T-cell (primary cell): Measurements from ENCODE around the gene SYNGR3. TPM values are rescaled to one million over a fixed set of nuclear protein-coding genes. Genes with fewer than 3 reads are reported as not detected.

ENCODE experiments used
- ATAC-seq, 4 experiments: fragments of 200-7000 bp in 3 of 4; fragments of 150-1000 bp in 1 of 4; cut with Tn5 transposase; replicated peaks in 1 of 4; 1 replicate in 3 of 4; 2 replicates in 1 of 4; pipeline ENCODE4 v1.10.0; 2021; ENCODE audit warnings: moderate library complexity in 3 of 4, mild to moderate bottlenecking in 2 of 4, moderate number of reproducible peaks in 1 of 4
- CTCF ChIA-PET, 2 donors: fragments of 300-600 bp; sonication (Branson Sonifier 250); formaldehyde crosslinking; loops; one replicate each; lab custom pipeline; 2022; ENCODE audit warnings: antibody characterized with exemption in 2 of 2; lab: Charles Lee
- POLR2A ChIA-PET, 2 donors: fragments of 300-600 bp; sonication (Branson Sonifier 250); formaldehyde crosslinking; loops; one replicate each; lab custom pipeline; 2022; ENCODE audit warnings: antibody characterized with exemption in 2 of 2; lab: Charles Lee
- DNase-seq, 35 experiments: peaks; one replicate each; pipeline versions ENCODE4 v3.0.0 to v3.0.0-alpha.2; 2013 to 2023
- H3K27ac ChIP-seq: one replicate; pipeline ENCODE4 v1.5.1; 2013; ENCODE audit warnings: low read length
- H3K27me3 ChIP-seq, 2 experiments: replicated peaks in 1 of 2; 1 replicate in 1 of 2; 2 replicates in 1 of 2; pipeline versions ENCODE4 v1.6.1 to v1.7.0; 2013; ENCODE audit warnings: low read length in 1 of 2, mixed read lengths in 1 of 2; ENCODE audit not compliant: control insufficient read depth in 2 of 2, insufficient read depth in 2 of 2; ENCODE audit errors: extremely low read depth in 1 of 2
- H3K36me3 ChIP-seq, 2 donors: 1 replicate in 1 of 2; 2 replicates in 1 of 2; pipeline versions ENCODE4 v1.6.1 to v1.7.0; 2013; ENCODE audit warnings: low read length in 1 of 2; ENCODE audit not compliant: control insufficient read depth in 2 of 2, insufficient read depth in 1 of 2; ENCODE audit errors: extremely low read depth in 1 of 2
- H3K4me1 ChIP-seq, 2 experiments: 1 replicate in 1 of 2; 2 replicates in 1 of 2; pipeline versions ENCODE4 v1.6.1 to v1.7.0; 2013; ENCODE audit warnings: low read length in 2 of 2, mixed read lengths in 1 of 2; ENCODE audit not compliant: insufficient read depth in 2 of 2, control insufficient read depth in 1 of 2; ENCODE audit errors: extremely low read depth in 1 of 2
- H3K4me3 ChIP-seq, 2 donors: 1 replicate in 1 of 2; 2 replicates in 1 of 2; pipeline versions ENCODE4 v1.5.1 to v1.7.0; 2013; ENCODE audit warnings: mild to moderate bottlenecking in 2 of 2, low read length in 1 of 2, moderate library complexity in 1 of 2; ENCODE audit not compliant: control insufficient read depth in 1 of 2; ENCODE audit errors: extremely low read depth in 1 of 2
- H3K9me3 ChIP-seq: 2 replicates; pipeline ENCODE4 v1.7.0; 2013
- H3K27ac Mint-ChIP-seq, 2 donors: one replicate each; pipeline ENCODE4 v1.8.0; 2020 to 2021; ENCODE audit warnings: mild to moderate bottlenecking in 2 of 2, mixed read lengths in 2 of 2
- H3K27me3 Mint-ChIP-seq, 2 donors: one replicate each; pipeline ENCODE4 v1.8.0; 2021 to 2022; ENCODE audit warnings: mixed read lengths in 2 of 2
- H3K36me3 Mint-ChIP-seq: one replicate; pipeline ENCODE4 v1.8.0; 2021; ENCODE audit warnings: mixed read lengths
- H3K4me1 Mint-ChIP-seq, 3 donors: one replicate each; pipeline ENCODE4 v1.8.0; 2020 to 2022; ENCODE audit warnings: mixed read lengths in 3 of 3, mild to moderate bottlenecking in 1 of 3
- H3K4me3 Mint-ChIP-seq, 3 donors: one replicate each; pipeline ENCODE4 v1.8.0; 2020 to 2022; ENCODE audit warnings: mild to moderate bottlenecking in 3 of 3, mixed read lengths in 3 of 3, moderate library complexity in 3 of 3
- H3K9me3 Mint-ChIP-seq, 3 donors: one replicate each; pipeline ENCODE4 v1.8.0; 2020 to 2022; ENCODE audit warnings: mixed read lengths in 3 of 3
- WGBS: methylation state at CpG from one replicate; pipeline ENCODE4 v1.1.5; 2013; ENCODE audit warnings: missing lambda C conversion rate; ENCODE audit not compliant: insufficient coverage; 5-methylcytosine and 5-hydroxymethylcytosine counted together
- total RNA-seq, 35 experiments: library from RNA in 6 of 35; stranded (reverse) in 6 of 35; fragments of 120-200 nt in 1 of 35; gene quantifications; one replicate each; pipeline versions ENCODE4 v1.2.1 to v1.2.4 and lab custom pipeline; 2013 to 2026

Gene SYNGR3
- total RNA-seq, 5 donors from 2014 or later (not counting 1 experiment from before 2014, with no cell fraction given) = 1.1 to 5.7 (median 1.7) TPM

GRCh38 chr16:1997494-1998359 lies 8.0 kb downstream of the SYNGR3 start:
- no peaks in the 10 kb centered on the region for H3K27me3 Mint-ChIP-seq
- POLR2A ChIA-PET = no interaction called here
- Histone ChIP-seq H3K4me3 (no peak overlapping the region), H3K36me3 (peaks cover 21 to 52% of the 10 kb centered on the region in 2 donors), H3K9me3 (no peaks in the 10 kb centered on the region), H3K4me1 (peaks cover 0 to 4% of the 10 kb centered on the region in 2 experiments), H3K27me3 (no peaks in the 10 kb centered on the region), H3K27ac (no peak overlapping the region)
- DNase-seq (no peak), ATAC-seq (no peak)
- peaks cover 0 to 6% (median 0%) of the 10 kb centered on the region in 3 donors for H3K4me1 Mint-ChIP-seq
- 91% methylated on average over 16 of the region's 26 CpGs for WGBS
- H3K9me3 Mint-ChIP-seq = no peaks in the 10 kb centered on the region
- peaks cover 14% of the 10 kb centered on the region for H3K36me3 Mint-ChIP-seq
- H3K4me3 Mint-ChIP-seq = no peak overlapping the region
- no peak overlapping the region for H3K27ac Mint-ChIP-seq
- CTCF ChIA-PET = interaction anchor here in 1 of 2 donors (0.6 kb wide), 1 partner anchor 252 kb away, joined by 5 read pairs; no protein-coding TSS in a partner anchor

- ChIA-PET POLR2A (no interaction called here), CTCF (no interaction called here)
- H3K36me3 Mint-ChIP-seq = peaks cover 14% of the 10 kb centered on the region
- H3K27ac Mint-ChIP-seq = no peak overlapping the region
- peaks cover 23 to 59% of the 10 kb centered on the region in 2 donors for H3K36me3 ChIP-seq
- ATAC-seq (no peak), DNase-seq (no peak)
- H3K4me3 ChIP-seq = no peak overlapping the region
- no peaks in the 10 kb centered on the region for H3K9me3 ChIP-seq
- peaks cover 0 to 5% of the 10 kb centered on the region in 2 experiments for H3K4me1 ChIP-seq
- H3K4me1 Mint-ChIP-seq = peaks cover 0 to 4% (median 0%) of the 10 kb centered on the region in 3 donors
- H3K27me3 Mint-ChIP-seq = no peaks in the 10 kb centered on the region
- 96% methylated on average over 23 of the region's 27 CpGs for WGBS
- no peaks in the 10 kb centered on the region for H3K9me3 Mint-ChIP-seq
- H3K27ac ChIP-seq = no peak overlapping the region
- no peaks in the 10 kb centered on the region for H3K27me3 ChIP-seq
- no peak overlapping the region for H3K4me3 Mint-ChIP-seq
Measured at GRCh38 chr16:1998360-1998835, 8.6 kb downstream of the SYNGR3 start.

GRCh38 chr16:1998852-1999801 lies 9.4 kb downstream of the SYNGR3 start:
- DNase-seq = no peak

GRCh38 chr16:1999866-2000514 lies 10.2 kb downstream of the SYNGR3 start:
- ATAC-seq = no peak
- WGBS = 95% methylated on average over 21 of the region's 28 CpGs
- H3K9me3 ChIP-seq = no peaks in the 10 kb centered on the region
- Mint-ChIP-seq H3K27ac (no peak overlapping the region), H3K36me3 (peaks cover 14% of the 10 kb centered on the region), H3K9me3 (no peaks in the 10 kb centered on the region), H3K4me1 (peaks cover 2 to 11% (median 8%) of the 10 kb centered on the region in 3 donors), H3K27me3 (no peaks in the 10 kb centered on the region), H3K4me3 (no peak overlapping the region)
- H3K27ac ChIP-seq = no peak overlapping the region
- peaks cover 28 to 61% of the 10 kb centered on the region in 2 donors for H3K36me3 ChIP-seq
- peaks cover 2 to 21% of the 10 kb centered on the region in 2 experiments for H3K4me1 ChIP-seq
- POLR2A ChIA-PET = no interaction called here
- CTCF ChIA-PET = no interaction called here
- no peak for DNase-seq
- H3K4me3 ChIP-seq = no peak overlapping the region
- no peaks in the 10 kb centered on the region for H3K27me3 ChIP-seq

More at GRCh38 chr16:1998852-1999801, 9.4 kb downstream of the SYNGR3 start:
- no peak for ATAC-seq
- Histone ChIP-seq H3K27me3 (no peaks in the 10 kb centered on the region), H3K36me3 (peaks cover 28 to 61% of the 10 kb centered on the region in 2 donors), H3K9me3 (no peaks in the 10 kb centered on the region), H3K4me3 (no peak overlapping the region), H3K4me1 (peaks cover 0 to 12% of the 10 kb centered on the region in 2 experiments), H3K27ac (no peak overlapping the region)
- Mint-ChIP-seq H3K4me3 (no peak overlapping the region), H3K9me3 (no peaks in the 10 kb centered on the region), H3K27me3 (no peaks in the 10 kb centered on the region), H3K36me3 (peaks cover 14% of the 10 kb centered on the region), H3K27ac (no peak overlapping the region), H3K4me1 (peaks cover 0 to 4% (median 3%) of the 10 kb centered on the region in 3 donors)
- ChIA-PET POLR2A (no interaction called here), CTCF (no interaction called here)
- 96% methylated on average over 25 of the region's 39 CpGs for WGBS

GRCh38 chr16:2001035-2001434 lies 11.3 kb downstream of the SYNGR3 start:
- no peak overlapping the region for H3K27ac Mint-ChIP-seq
- peaks cover 8 to 17% (median 11%) of the 10 kb centered on the region in 3 donors for H3K4me1 Mint-ChIP-seq
- ATAC-seq (no peak), DNase-seq (no peak)
- H3K4me3 Mint-ChIP-seq = no peak overlapping the region
- no peaks in the 10 kb centered on the region for H3K27me3 Mint-ChIP-seq
- peaks cover 30 to 61% of the 10 kb centered on the region in 2 donors for H3K36me3 ChIP-seq
- H3K9me3 Mint-ChIP-seq = no peaks in the 10 kb centered on the region
- H3K36me3 Mint-ChIP-seq = peaks cover 14% of the 10 kb centered on the region
- CTCF ChIA-PET = no interaction called here
- H3K27me3 ChIP-seq = no peaks in the 10 kb centered on the region
- POLR2A ChIA-PET = no interaction called here
- H3K4me3 ChIP-seq = no peak overlapping the region
- peaks cover 2 to 31% of the 10 kb centered on the region in 2 experiments for H3K4me1 ChIP-seq
- WGBS = 97% methylated on average over 10 of the region's 19 CpGs
- H3K9me3 ChIP-seq = no peaks in the 10 kb centered on the region
- H3K27ac ChIP-seq = no peak overlapping the region
